Measurements from ENCODE around the gene GLI2. TPM values are rescaled to one million over a fixed set of nuclear protein-coding genes. Genes with fewer than 3 reads are reported as not detected.
A peak's percentile ranks its signal among the peaks of the same experiment; 100 is the strongest.

GLI2 gene
- total and polyA plus RNA-seq, 2 of the 4 experiments (the other 2 are of a cell fraction) = 3.8 to 26.0 TPM

DNA sequence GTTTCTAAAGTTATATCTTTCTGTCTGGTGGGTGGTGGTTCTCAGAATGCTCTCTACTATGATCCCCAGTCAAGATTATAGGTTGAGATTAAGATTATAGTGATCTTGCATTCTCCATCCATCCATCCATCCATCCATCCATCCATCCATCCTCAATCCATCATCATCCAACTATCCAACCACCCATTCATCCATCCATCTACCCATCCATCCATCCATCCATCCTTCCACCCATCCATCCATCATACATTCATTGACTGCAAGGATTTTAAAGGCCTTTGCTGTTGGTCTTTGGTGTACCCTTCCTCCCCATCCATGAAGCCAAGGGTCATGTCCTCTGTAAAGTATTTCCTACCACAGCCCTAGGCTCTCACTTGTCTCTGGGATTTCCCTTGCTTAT, 13.1 kb downstream of the GLI2 start:
- H3K9ac ChIP-seq (ENCODE audit: low read depth, low read length) = no peak overlapping the region
- ATAC-seq (ENCODE audit: low read depth) (no peak), DNase-seq (no peak)
- TF ChIP-seq, protein P1, sequence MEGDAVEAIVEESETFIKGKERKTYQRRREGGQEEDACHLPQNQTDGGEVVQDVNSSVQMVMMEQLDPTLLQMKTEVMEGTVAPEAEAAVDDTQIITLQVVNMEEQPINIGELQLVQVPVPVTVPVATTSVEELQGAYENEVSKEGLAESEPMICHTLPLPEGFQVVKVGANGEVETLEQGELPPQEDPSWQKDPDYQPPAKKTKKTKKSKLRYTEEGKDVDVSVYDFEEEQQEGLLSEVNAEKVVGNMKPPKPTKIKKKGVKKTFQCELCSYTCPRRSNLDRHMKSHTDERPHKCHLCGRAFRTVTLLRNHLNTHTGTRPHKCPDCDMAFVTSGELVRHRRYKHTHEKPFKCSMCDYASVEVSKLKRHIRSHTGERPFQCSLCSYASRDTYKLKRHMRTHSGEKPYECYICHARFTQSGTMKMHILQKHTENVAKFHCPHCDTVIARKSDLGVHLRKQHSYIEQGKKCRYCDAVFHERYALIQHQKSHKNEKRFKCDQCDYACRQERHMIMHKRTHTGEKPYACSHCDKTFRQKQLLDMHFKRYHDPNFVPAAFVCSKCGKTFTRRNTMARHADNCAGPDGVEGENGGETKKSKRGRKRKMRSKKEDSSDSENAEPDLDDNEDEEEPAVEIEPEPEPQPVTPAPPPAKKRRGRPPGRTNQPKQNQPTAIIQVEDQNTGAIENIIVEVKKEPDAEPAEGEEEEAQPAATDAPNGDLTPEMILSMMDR (conservative IDR thresholded peaks at IDR 0.05; ENCODE audit: low read depth, low read length) = no peak
- TF ChIP-seq SMC3 (IDR thresholded peaks at IDR 0.05; ENCODE audit: low read depth, low read length) = no peak
- no peak for TF ChIP-seq CHD1 (IDR thresholded peaks at IDR 0.05; ENCODE audit: low read depth, low read length)
- TF ChIP-seq CEBPB (IDR thresholded peaks at IDR 0.05; ENCODE audit: low read depth, low read length) = no peak
- TF ChIP-seq NFE2L2 (IDR thresholded peaks at IDR 0.05; ENCODE audit: low read depth, low read length) = no peak
- TF ChIP-seq MAFK (IDR thresholded peaks at IDR 0.05; ENCODE audit: low read depth, low read length) = no peak
- no peak for TF ChIP-seq RCOR1 (IDR thresholded peaks at IDR 0.05; ENCODE audit: insufficient replicate concordance, low read length)
- no peak for TF ChIP-seq FOS (IDR thresholded peaks at IDR 0.05; ENCODE audit: low read depth, low read length)
- peak overlapping the region; percentile 43; the same call in 1 of the 2 replicates for H2AK5ac ChIP-seq (ENCODE audit: low read depth, low read length)
- no peaks in the 10 kb centered on the region for H3K36me3 ChIP-seq (ENCODE audit: control insufficient read depth, insufficient read depth, low read length)
- in situ Hi-C loops (cut with MboI; ENCODE audit: low sequenced_read_pairs) (no loop called here), intact Hi-C loops (cut with micrococcal nuclease) (no loop called here), dilution Hi-C loops (cut with HindIII; ENCODE audit: low sequenced_read_pairs, unreplicated experiment) (no loop called here)
- no peak overlapping the region for H3K56ac ChIP-seq (ENCODE audit: extremely low read depth, insufficient read depth, low read length)
- peak overlapping the region; percentile 11; the same call in 1 of the 2 replicates for H3K4ac ChIP-seq (ENCODE audit: low read depth, low read length)
- no peak overlapping the region; the same call in 1 of the 2 replicates for H2BK20ac ChIP-seq (ENCODE audit: low read depth, low read length)
- H4K91ac ChIP-seq (ENCODE audit: insufficient read depth, low read depth, low read length) = peak overlapping the region; percentile 3; the same call in 1 of the 2 replicates
- H4K8ac ChIP-seq (ENCODE audit: low read depth in 2 of 2, low read length in 2 of 2) = no peak overlapping the region
- H2BK120ac ChIP-seq (ENCODE audit: low read depth, low read length) = no peak overlapping the region
- peak overlapping the region; percentile 62; the same call in 1 of the 2 replicates for H3K18ac ChIP-seq (ENCODE audit: low read depth, low read length)
- H3K4me2 ChIP-seq (ENCODE audit: low read depth, low read length) = no peak overlapping the region
- H2BK5ac ChIP-seq (ENCODE audit: low read depth, low read length, poor library complexity, severe bottlenecking) = peak overlapping the region; percentile 55
- peaks cover 34% of the 10 kb centered on the region for H3K4me1 ChIP-seq (ENCODE audit: control insufficient read depth, insufficient read depth, low read length)
- H4K20me1 ChIP-seq (ENCODE audit: insufficient read depth, low read length) = peaks cover 80% of the 10 kb centered on the region
- H3K4me3 ChIP-seq (ENCODE audit: insufficient read depth, low read depth, low read length) = no peak overlapping the region
- H3K14ac ChIP-seq (replicated peaks; ENCODE audit: low read depth, low read length) = peak overlapping the region; percentile 22; the same call in 1 of the 2 replicates
- H2AFZ ChIP-seq (replicated peaks; ENCODE audit: low read length, poor library complexity) = no peak overlapping the region
- ChIA-PET POLR2A (ENCODE audit: unreplicated experiment) (no interaction called here), CTCF (interaction anchor here (1.0 kb wide), 1 partner anchor 210 kb away, joined by 3 read pairs; no protein-coding TSS in a partner anchor)
- no TSS peak for BruUV-seq (replicated peaks)
- peaks cover 3 to 84% of the 10 kb centered on the region in 2 experiments; a peak in 2 of 4 replicates for H3K79me1 ChIP-seq (ENCODE audit: low read depth in 1 of 2, low read length in 2 of 2)
- H3K9me1 ChIP-seq (ENCODE audit: insufficient read depth, low read length) = peaks cover 47% of the 10 kb centered on the region
- H2AK9ac ChIP-seq (replicated peaks; ENCODE audit: low read depth, low read length, poor library complexity) = no peak overlapping the region
- H3K27me3 ChIP-seq (ENCODE audit: control insufficient read depth, insufficient read depth, low read length) = no peaks in the 10 kb centered on the region
- no peaks in the 10 kb centered on the region for H3K9me3 ChIP-seq (ENCODE audit: control insufficient read depth, insufficient read depth, low read length)
- H3K23ac ChIP-seq (ENCODE audit: low read depth, low read length) = peak overlapping the region; percentile 74
- no peak overlapping the region for H2BK15ac ChIP-seq (ENCODE audit: low read depth, low read length)
- H3K27ac ChIP-seq (ENCODE audit: insufficient read depth, low read length) = no peak overlapping the region
- no peak overlapping the region for H4K5ac ChIP-seq (ENCODE audit: low read depth, low read length)

All from IMR-90 (cell line).